Measurements from ENCODE around the gene PARM1.

DNA sequence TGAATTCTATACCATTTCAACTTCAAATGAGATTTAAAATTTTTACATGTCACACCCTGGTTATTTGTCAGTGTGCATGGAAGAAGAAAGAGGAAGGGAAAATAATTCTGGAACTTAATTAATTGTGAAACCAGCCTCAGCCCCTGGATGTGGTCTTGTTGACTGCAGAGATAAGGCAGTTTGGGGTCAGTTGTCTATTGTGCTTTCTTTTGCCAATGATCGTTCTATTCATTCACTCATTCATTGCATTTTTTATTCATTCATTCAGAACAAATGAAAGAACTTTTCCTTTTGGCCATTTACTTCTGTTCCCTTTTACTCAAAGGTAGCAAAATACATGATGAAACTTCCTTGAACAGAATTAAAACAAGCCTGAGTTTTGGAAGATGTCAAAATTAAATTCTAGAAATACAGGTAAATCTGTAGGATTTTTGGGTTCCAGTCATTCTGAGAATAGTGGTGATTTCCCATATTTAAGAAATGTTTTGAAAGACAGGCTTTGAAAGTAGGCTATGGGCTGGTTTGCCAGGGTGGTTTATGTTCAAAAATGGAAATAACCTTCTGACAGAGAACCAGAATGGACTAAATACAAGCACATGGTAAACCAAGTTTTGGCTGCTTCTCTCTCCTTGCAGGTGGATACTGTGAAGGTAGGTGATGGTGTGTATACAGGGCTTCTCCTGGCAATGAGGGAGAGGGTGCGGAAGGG lies 35.7 kb downstream of the PARM1 start:
- TF ChIP-seq CEBPB (tag; IDR thresholded peaks at IDR 0.05) (no peak), NFE2L1 (tag; IDR thresholded peaks at IDR 0.05; ENCODE audit: borderline replicate concordance, low read depth) (no peak), MAFG (tag; conservative IDR thresholded peaks at IDR 0.05) (no peak), POLR2AphosphoS5 (IDR thresholded peaks at IDR 0.05; ENCODE audit: control insufficient read depth, insufficient read depth, low read depth, low read length) (no peak), GATA2 (CRISPR knock-in tag; IDR thresholded peaks at IDR 0.05) (no peak), MED1 (CRISPR knock-in tag; IDR thresholded peaks at IDR 0.05; ENCODE audit: borderline replicate concordance) (no peak), FOXP1 (CRISPR knock-in tag; IDR thresholded peaks at IDR 0.05) (no peak), ZKSCAN1 (IDR thresholded peaks at IDR 0.05; ENCODE audit: low read depth, low read length) (no peak), KDM5B (IDR thresholded peaks at IDR 0.05; ENCODE audit: insufficient replicate concordance, low read depth, low read length) (no peak), EZH2 (IDR thresholded peaks at IDR 0.05; ENCODE audit: borderline replicate concordance, low read depth, low read length) (no peak), BACH1 (tag; IDR thresholded peaks at IDR 0.05) (no peak)
- TF ChIP-seq, protein P1, sequence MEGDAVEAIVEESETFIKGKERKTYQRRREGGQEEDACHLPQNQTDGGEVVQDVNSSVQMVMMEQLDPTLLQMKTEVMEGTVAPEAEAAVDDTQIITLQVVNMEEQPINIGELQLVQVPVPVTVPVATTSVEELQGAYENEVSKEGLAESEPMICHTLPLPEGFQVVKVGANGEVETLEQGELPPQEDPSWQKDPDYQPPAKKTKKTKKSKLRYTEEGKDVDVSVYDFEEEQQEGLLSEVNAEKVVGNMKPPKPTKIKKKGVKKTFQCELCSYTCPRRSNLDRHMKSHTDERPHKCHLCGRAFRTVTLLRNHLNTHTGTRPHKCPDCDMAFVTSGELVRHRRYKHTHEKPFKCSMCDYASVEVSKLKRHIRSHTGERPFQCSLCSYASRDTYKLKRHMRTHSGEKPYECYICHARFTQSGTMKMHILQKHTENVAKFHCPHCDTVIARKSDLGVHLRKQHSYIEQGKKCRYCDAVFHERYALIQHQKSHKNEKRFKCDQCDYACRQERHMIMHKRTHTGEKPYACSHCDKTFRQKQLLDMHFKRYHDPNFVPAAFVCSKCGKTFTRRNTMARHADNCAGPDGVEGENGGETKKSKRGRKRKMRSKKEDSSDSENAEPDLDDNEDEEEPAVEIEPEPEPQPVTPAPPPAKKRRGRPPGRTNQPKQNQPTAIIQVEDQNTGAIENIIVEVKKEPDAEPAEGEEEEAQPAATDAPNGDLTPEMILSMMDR (IDR thresholded peaks at IDR 0.05 in 2 of 3, conservative IDR thresholded peaks at IDR 0.05 in 1 of 3; ENCODE audit: insufficient read depth in 2 of 3, low read depth in 1 of 3, low read length in 3 of 3), result no peak
- TF ChIP-seq, protein P2, sequence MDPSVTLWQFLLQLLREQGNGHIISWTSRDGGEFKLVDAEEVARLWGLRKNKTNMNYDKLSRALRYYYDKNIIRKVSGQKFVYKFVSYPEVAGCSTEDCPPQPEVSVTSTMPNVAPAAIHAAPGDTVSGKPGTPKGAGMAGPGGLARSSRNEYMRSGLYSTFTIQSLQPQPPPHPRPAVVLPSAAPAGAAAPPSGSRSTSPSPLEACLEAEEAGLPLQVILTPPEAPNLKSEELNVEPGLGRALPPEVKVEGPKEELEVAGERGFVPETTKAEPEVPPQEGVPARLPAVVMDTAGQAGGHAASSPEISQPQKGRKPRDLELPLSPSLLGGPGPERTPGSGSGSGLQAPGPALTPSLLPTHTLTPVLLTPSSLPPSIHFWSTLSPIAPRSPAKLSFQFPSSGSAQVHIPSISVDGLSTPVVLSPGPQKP (CRISPR knock-in tag; IDR thresholded peaks at IDR 0.05), result no peak
- TF ChIP-seq, protein P3, sequence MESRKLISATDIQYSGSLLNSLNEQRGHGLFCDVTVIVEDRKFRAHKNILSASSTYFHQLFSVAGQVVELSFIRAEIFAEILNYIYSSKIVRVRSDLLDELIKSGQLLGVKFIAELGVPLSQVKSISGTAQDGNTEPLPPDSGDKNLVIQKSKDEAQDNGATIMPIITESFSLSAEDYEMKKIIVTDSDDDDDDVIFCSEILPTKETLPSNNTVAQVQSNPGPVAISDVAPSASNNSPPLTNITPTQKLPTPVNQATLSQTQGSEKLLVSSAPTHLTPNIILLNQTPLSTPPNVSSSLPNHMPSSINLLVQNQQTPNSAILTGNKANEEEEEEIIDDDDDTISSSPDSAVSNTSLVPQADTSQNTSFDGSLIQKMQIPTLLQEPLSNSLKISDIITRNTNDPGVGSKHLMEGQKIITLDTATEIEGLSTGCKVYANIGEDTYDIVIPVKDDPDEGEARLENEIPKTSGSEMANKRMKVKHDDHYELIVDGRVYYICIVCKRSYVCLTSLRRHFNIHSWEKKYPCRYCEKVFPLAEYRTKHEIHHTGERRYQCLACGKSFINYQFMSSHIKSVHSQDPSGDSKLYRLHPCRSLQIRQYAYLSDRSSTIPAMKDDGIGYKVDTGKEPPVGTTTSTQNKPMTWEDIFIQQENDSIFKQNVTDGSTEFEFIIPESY (CRISPR knock-in tag; IDR thresholded peaks at IDR 0.05), result no peak
